Naive thymus-derived CD4-positive, alpha-beta T cell (primary cell): ENCODE measurements around the gene CDCP2. TPM values are rescaled to one million over a fixed set of nuclear protein-coding genes. Genes with fewer than 3 reads are reported as not detected.

Experiments
- polyA plus RNA-seq, 2 donors: library from polyadenylated mRNA; unstranded; fragments of 300-500 nt; fragmentation: Illumina TruSeq; gene quantifications; one replicate each; pipeline ENCODE4 v1.2.3, GENCODE V29; 2021
- total RNA-seq, 6 experiments: library from RNA in 5 of 6; stranded (reverse) in 5 of 6; gene quantifications; 1 replicate in 5 of 6; 2 replicates in 1 of 6; pipeline ENCODE4 v1.2.3 and lab custom pipeline; 2021 to 2026

Gene CDCP2
- total and polyA plus RNA-seq, 7 experiments from 2014 or later, result 0.22 to 0.30 TPM; not detected in 5

Other genes starting within 250 kb of the CDCP2 start
- gene IFT25, start 207.3 kb downstream of the CDCP2 start, total RNA-seq, result 10 to 100 TPM; 17.5 to 59.9 (median 41.3) TPM
- 10 to 100 TPM; 38.0 to 53.7 TPM for gene IFT25, start 207.3 kb downstream of the CDCP2 start, polyA plus RNA-seq
- gene LRRC42, start 206.7 kb downstream of the CDCP2 start, total RNA-seq, result 10 to 100 TPM in 1 of 5 experiments, 1 to 10 TPM in 4; 6.2 to 20.3 (median 7.8) TPM
- 10 to 100 TPM in 1 of 2 donors, 1 to 10 TPM in 1; 7.7 to 13.8 TPM for gene LRRC42, start 206.7 kb downstream of the CDCP2 start, polyA plus RNA-seq
- gene LDLRAD1, start 134.8 kb downstream of the CDCP2 start, total RNA-seq, result not detected
- not detected for gene LDLRAD1, start 134.8 kb downstream of the CDCP2 start, polyA plus RNA-seq
- gene TMEM59, start 99.8 kb downstream of the CDCP2 start, total RNA-seq, result 100 to 1,000 TPM; 127 to 197 (median 183) TPM
- gene TMEM59, start 99.8 kb downstream of the CDCP2 start, polyA plus RNA-seq, result 100 to 1,000 TPM; 403 to 545 TPM
- 10 to 100 TPM in 3 of 5 experiments, 1 to 10 TPM in 2; 6.3 to 15.1 (median 12.2) TPM for gene TCEANC2, start 99.4 kb downstream of the CDCP2 start, total RNA-seq
- 1 to 10 TPM; 7.7 to 9.3 TPM for gene TCEANC2, start 99.4 kb downstream of the CDCP2 start, polyA plus RNA-seq
- 10 to 100 TPM in 2 of 5 experiments, 1 to 10 TPM in 3; 5.1 to 13.5 (median 7.1) TPM for gene CYB5RL, start 47.0 kb upstream of the CDCP2 start, total RNA-seq
- gene CYB5RL, start 47.0 kb upstream of the CDCP2 start, polyA plus RNA-seq, result 1 to 10 TPM; 3.4 to 3.6 TPM
- 10 to 100 TPM; 25.4 to 86.7 (median 36.4) TPM for gene MRPL37, start 47.2 kb upstream of the CDCP2 start, total RNA-seq
- 10 to 100 TPM; 54.8 to 64.1 TPM for gene MRPL37, start 47.2 kb upstream of the CDCP2 start, polyA plus RNA-seq